ENCODE results near the gene KCNC3.

- TF ChIP-seq EP300 (IDR thresholded peaks at IDR 0.05) (no peak), CTCF (IDR thresholded peaks at IDR 0.05) (no peak), POLR2A (IDR thresholded peaks at IDR 0.05) (no peak)
Observed at GRCh38 chr19:50285833-50286232, 43.3 kb downstream of the KCNC3 start.
